IMR-90 (cell line): ENCODE measurements around the gene ZSCAN10.

Experiments used
- FOS ChIP-seq: fragments of 150-350 bp; IDR thresholded peaks from 2 replicates; pipeline ENCODE4 v1.6.1; 2016; ENCODE audit warnings: low read depth, low read length
- MAZ ChIP-seq: IDR thresholded peaks from 2 replicates; pipeline ENCODE4 v1.6.1; 2012; ENCODE audit warnings: low read depth, mild to moderate bottlenecking, low read length, improper control_type of control experiment, moderate library complexity, borderline replicate concordance
- SMC3 ChIP-seq: fragments of 150-350 bp; IDR thresholded peaks from 2 replicates; pipeline ENCODE4 v1.6.1; 2016; ENCODE audit warnings: low read depth, mild to moderate bottlenecking, antibody characterized with exemption, low read length, moderate library complexity

DNA sequence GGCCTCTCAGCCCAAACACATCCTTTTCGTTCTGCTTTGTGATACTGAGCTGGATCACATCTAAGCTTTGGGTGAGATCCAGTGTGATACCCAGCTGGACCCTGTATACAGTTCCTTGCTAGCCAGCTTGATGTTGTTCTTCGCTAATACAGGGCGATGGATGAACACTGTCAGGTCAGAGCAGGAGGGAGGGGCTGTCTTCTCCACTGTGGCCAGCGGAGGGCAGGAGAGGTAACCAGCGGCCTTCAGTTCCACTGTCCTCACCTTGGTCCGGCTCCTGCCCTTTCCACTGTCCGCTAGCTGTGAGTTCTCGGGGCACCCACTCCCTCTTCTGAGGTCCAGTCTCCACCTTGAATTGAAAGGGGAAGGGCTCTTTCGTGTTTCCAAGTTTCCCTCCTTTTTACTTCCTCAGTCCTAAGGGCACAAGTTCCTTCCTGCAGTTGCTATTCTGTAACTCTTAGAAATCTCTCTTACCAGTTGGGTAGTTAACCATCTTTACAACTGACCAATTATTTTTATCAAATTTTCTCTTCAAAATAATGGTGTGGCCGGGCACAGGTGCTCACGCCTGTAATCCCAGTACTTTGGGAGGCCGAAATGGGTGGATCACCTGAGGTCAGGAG lies 32.8 kb upstream of the ZSCAN10 start:
- peak; percentile 44; the same call in 1 of the 2 replicates for TF ChIP-seq SMC3
- TF ChIP-seq MAZ = peak; percentile 22; the same call in 1 of the 2 replicates
- TF ChIP-seq FOS = no peak
